ENCODE data around the gene PPP2R3A.

PPP2R3A gene

GRCh38 chr3:135973841-135974240, 8.3 kb downstream of the PPP2R3A start:
- peak; percentile 27 to 73 (median 51) for DNase-seq

- no peak for DNase-seq
These were observed 9.5 kb downstream of the PPP2R3A start for GRCh38 chr3:135975053-135975452.

GRCh38 chr3:135975536-135975935, 10.0 kb downstream of the PPP2R3A start:
- no peak for DNase-seq

GRCh38 chr3:135980343-135980742, 14.8 kb downstream of the PPP2R3A start:
- no peak for DNase-seq

- DNase-seq: no peak
These were observed 16.3 kb downstream of the PPP2R3A start for GRCh38 chr3:135981701-135982403.

- DNase-seq: no peak
These were observed 16.9 kb downstream of the PPP2R3A start for GRCh38 chr3:135982404-135982761.

- no peak for DNase-seq
These were observed 17.5 kb downstream of the PPP2R3A start for GRCh38 chr3:135982922-135983581.

- DNase-seq: peak; percentile 8 to 58 (median 26)
These were observed 22.1 kb downstream of the PPP2R3A start for GRCh38 chr3:135987661-135988060.

- no peak for DNase-seq
These were observed 23.7 kb downstream of the PPP2R3A start for GRCh38 chr3:135989242-135989641.

GRCh38 chr3:135990903-135991302, 25.4 kb downstream of the PPP2R3A start:
- no peak for DNase-seq

GRCh38 chr3:135991621-135992020, 26.1 kb downstream of the PPP2R3A start:
- peak in 3 of 4 experiments; percentile 18 to 30 (median 20) for DNase-seq

GRCh38 chr3:135992072-135992471, 26.5 kb downstream of the PPP2R3A start:
- DNase-seq: peak in 2 of 4 experiments; percentile 13 to 31

GRCh38 chr3:135994708-135995337, 29.3 kb downstream of the PPP2R3A start:
- DNase-seq: no peak

GRCh38 chr3:135995766-135996165, 30.2 kb downstream of the PPP2R3A start:
- no peak for DNase-seq

- no peak for DNase-seq
These were observed 32.2 kb downstream of the PPP2R3A start for GRCh38 chr3:135997554-135998320.

GRCh38 chr3:136008221-136008620, 42.7 kb downstream of the PPP2R3A start:
- DNase-seq: no peak

GRCh38 chr3:136008732-136009470, 43.4 kb downstream of the PPP2R3A start:
- no peak for DNase-seq

- DNase-seq: no peak
These were observed 53.3 kb downstream of the PPP2R3A start for GRCh38 chr3:136018876-136019275.

GRCh38 chr3:136021803-136022202, 56.3 kb downstream of the PPP2R3A start:
- DNase-seq: no peak

- DNase-seq: no peak
These were observed 57.2 kb downstream of the PPP2R3A start for GRCh38 chr3:136022529-136023263.

GRCh38 chr3:136023264-136023978, 57.9 kb downstream of the PPP2R3A start:
- DNase-seq: no peak

Data from suppressor macrophage (primary cell).